Panc1 (cell line): ENCODE data around the gene DYNC1I1. TPM values are rescaled to one million over a fixed set of nuclear protein-coding genes. Genes with fewer than 3 reads are reported as not detected.

Source experiments
- ATAC-seq: fragments of 200-7000 bp; cut with Tn5 transposase; 2 replicates; pipeline ENCODE4 v1.9.1; 2020; ENCODE audit warnings: mild to moderate bottlenecking, moderate library complexity
- BruUV-seq: library from RNA; stranded (reverse); fragments of 400-500 nt; replicated peaks from 2 replicates; lab custom pipeline; 2021; lab: Mats Ljungman, UMichigan
- CTCF ChIA-PET: fragments of 300-600 bp; sonication (Branson Sonifier 250); formaldehyde crosslinking; loops from one replicate; lab custom pipeline; 2022; ENCODE audit warnings: antibody characterized with exemption; lab: Charles Lee
- POLR2A ChIA-PET: fragments of 300-600 bp; sonication (Branson Sonifier 250); formaldehyde crosslinking; loops from one replicate; lab custom pipeline; 2022; ENCODE audit warnings: antibody characterized with exemption; lab: Charles Lee
- DNase-seq: peaks from one replicate; pipeline ENCODE4 v3.0.0-alpha.2; 2010; ENCODE audit warnings: low read depth, low spot score
- H3K27ac ChIP-seq: 2 replicates; pipeline ENCODE4 v1.5.1; 2011; ENCODE audit warnings: mild to moderate bottlenecking, low read length, inconsistent platforms
- H3K27me3 ChIP-seq: fragments of 200-500 bp; sonication (Bioruptor generic); 2 replicates; pipeline ENCODE4 v1.6.0; 2014; ENCODE audit warnings: low read length, inconsistent platforms; ENCODE audit not compliant: control insufficient read depth, insufficient read depth
- H3K36me3 ChIP-seq: fragments of 200-500 bp; sonication (Bioruptor generic); 2 replicates; pipeline ENCODE4 v1.5.1; 2014; ENCODE audit warnings: inconsistent platforms, mild to moderate bottlenecking, low read length, moderate library complexity; ENCODE audit not compliant: control insufficient read depth, insufficient read depth
- H3K4me1 ChIP-seq: 2 replicates; pipeline ENCODE4 v1.5.1; 2011; ENCODE audit warnings: inconsistent platforms, mild to moderate bottlenecking, low read length, moderate library complexity; ENCODE audit not compliant: control insufficient read depth, insufficient read depth
- H3K4me3 ChIP-seq, 2 experiments: 2 replicates each; pipeline ENCODE4 v1.5.1; 2011 to 2012; ENCODE audit warnings: low read depth in 2 of 2, low read length in 2 of 2, mild to moderate bottlenecking in 2 of 2, inconsistent platforms in 1 of 2, moderate library complexity in 1 of 2
- H3K9me3 ChIP-seq: fragments of 200-500 bp; sonication (Bioruptor generic); 2 replicates; pipeline ENCODE4 v1.5.1; 2014; ENCODE audit warnings: low read depth, mild to moderate bottlenecking, inconsistent platforms, low read length, moderate library complexity; ENCODE audit not compliant: control insufficient read depth, insufficient read depth
- CTCF ChIP-seq: fragments of 450-650 bp; IDR thresholded peaks from 2 replicates; pipeline ENCODE4 v1.5.1; 2017; ENCODE audit warnings: mild to moderate bottlenecking
- POLR2AphosphoS5 ChIP-seq: IDR thresholded peaks from 2 replicates; pipeline ENCODE4 v1.6.1; 2012; ENCODE audit warnings: mild to moderate bottlenecking, low read depth, low read length, moderate library complexity
- REST ChIP-seq, 2 experiments: IDR thresholded peaks; 2 replicates each; pipeline ENCODE4 v1.6.1; 2011 to 2012; ENCODE audit warnings: low read depth in 2 of 2, control low read depth in 1 of 2, low read length in 1 of 2, mild to moderate bottlenecking in 1 of 2, moderate library complexity in 1 of 2; ENCODE audit not compliant: insufficient read depth in 1 of 2
- SIN3A ChIP-seq: IDR thresholded peaks from 2 replicates; pipeline ENCODE4 v1.6.1; 2012; ENCODE audit warnings: low read depth, mild to moderate bottlenecking, low read length, moderate library complexity, borderline replicate concordance; ENCODE audit not compliant: insufficient read depth
- TCF7L2 ChIP-seq: IDR thresholded peaks from 2 replicates; pipeline ENCODE4 v1.6.1; 2011; ENCODE audit warnings: mild to moderate bottlenecking, low read depth, low read length, inconsistent platforms
- in situ Hi-C: cut with HindIII; loops from 2 replicates; pipeline ENCODE4 v1.10.0; 2016; ENCODE audit warnings: low sequenced_read_pairs, low pct_unique_long_range_greater_than_20kb
- intact Hi-C: fragments of 100-400 bp; cut with micrococcal nuclease; formaldehyde crosslinking; loops from one replicate; pipeline ENCODE4 v1.10.0; 2022; ENCODE audit not compliant: unreplicated experiment
- total RNA-seq: library from RNA; stranded (reverse); gene quantifications from one replicate; pipeline ENCODE4 v1.2.1, GENCODE V29; 2021; ENCODE audit not compliant: unreplicated experiment

DYNC1I1 gene
- total RNA-seq, 1 experiment from 2014 or later: 0.13 TPM

- ChIA-PET POLR2A (interaction anchor here (0.7 kb wide), 1 partner anchor 736 kb away, joined by 3 read pairs; no protein-coding TSS in a partner anchor), CTCF (no interaction called here)
- DNase-seq (no peak), ATAC-seq (no peak)
- Histone ChIP-seq H3K27ac (no peak overlapping the region), H3K36me3 (peaks cover 4% of the 10 kb centered on the region), H3K4me3 (no peak overlapping the region), H3K27me3 (no peaks in the 10 kb centered on the region), H3K9me3 (no peaks in the 10 kb centered on the region), H3K4me1 (no peaks in the 10 kb centered on the region)
- intact Hi-C loops (no loop called here), in situ Hi-C loops (no loop called here)
- BruUV-seq: no TSS peak
- no peak for TF ChIP-seq CTCF
- TF ChIP-seq SIN3A: no peak
- TF ChIP-seq POLR2AphosphoS5: no peak
- TF ChIP-seq REST (IDR thresholded peaks at IDR 0.05; ENCODE audit: insufficient read depth in 1 of 2, low read depth in 2 of 2, low read length in 1 of 2): no peak
- no peak for TF ChIP-seq TCF7L2
These were observed 348.3 kb downstream of the DYNC1I1 start for GRCh38 chr7:96120445-96121225.

- Histone ChIP-seq H3K4me3 (no peak overlapping the region), H3K27me3 (no peaks in the 10 kb centered on the region), H3K36me3 (peaks cover 4% of the 10 kb centered on the region), H3K9me3 (no peaks in the 10 kb centered on the region), H3K27ac (no peak overlapping the region), H3K4me1 (no peaks in the 10 kb centered on the region)
- no TSS peak for BruUV-seq
- intact Hi-C loops (no loop called here), in situ Hi-C loops (no loop called here)
- TF ChIP-seq REST (IDR thresholded peaks at IDR 0.05; ENCODE audit: insufficient read depth in 1 of 2, low read depth in 2 of 2, low read length in 1 of 2): no peak
- TF ChIP-seq SIN3A: no peak
- no peak for TF ChIP-seq POLR2AphosphoS5
- TF ChIP-seq CTCF: no peak
- TF ChIP-seq TCF7L2: no peak
- ATAC-seq: no peak
- POLR2A ChIA-PET: no interaction called here
- no peak for DNase-seq
- CTCF ChIA-PET: no interaction called here
These were observed 349.4 kb downstream of the DYNC1I1 start for GRCh38 chr7:96121752-96122151.
